Thoracic aorta (tissue), 2 donors: ENCODE results near the gene ZNF740. TPM values are rescaled to one million over a fixed set of nuclear protein-coding genes. Genes with fewer than 3 reads are reported as not detected.

ENCODE experiments used
- ATAC-seq: fragments of 150-250 bp; one replicate; pipeline ENCODE4 v1.8.0; 2017; ENCODE audit warnings: low read depth; ENCODE audit not compliant: insufficient number of reproducible peaks, low FRiP score
- DNase-seq: peaks from one replicate; pipeline ENCODE4 v3.0.0-alpha.2; 2020; ENCODE audit warnings: low spot score
- H3K27ac ChIP-seq, 2 donors: fragments of 200-600 bp; sonication (generic); 1 replicate in 1 of 2; 2 replicates in 1 of 2; pipeline ENCODE4 v1.5.1; 2016; ENCODE audit warnings: mild to moderate bottlenecking in 2 of 2, moderate library complexity in 2 of 2
- H3K27me3 ChIP-seq: fragments of 200-600 bp; sonication (generic); replicated peaks from 2 replicates; pipeline ENCODE4 v1.6.0; 2016; ENCODE audit warnings: mild to moderate bottlenecking; ENCODE audit not compliant: insufficient read depth
- H3K36me3 ChIP-seq: fragments of 200-600 bp; sonication (generic); one replicate; pipeline ENCODE4 v1.5.1; 2016
- H3K4me1 ChIP-seq, 2 donors: fragments of 200-600 bp; sonication (generic); 1 replicate in 1 of 2; 2 replicates in 1 of 2; pipeline versions ENCODE4 v1.5.1 to v1.6.0; 2016; ENCODE audit warnings: low read depth in 2 of 2, mild to moderate bottlenecking in 1 of 2; ENCODE audit not compliant: control insufficient read depth in 1 of 2
- H3K4me3 ChIP-seq: fragments of 200-600 bp; sonication (generic); 2 replicates; pipeline ENCODE4 v1.5.1; 2016; ENCODE audit warnings: mild to moderate bottlenecking
- H3K9me3 ChIP-seq: fragments of 200-600 bp; sonication (generic); 2 replicates; pipeline ENCODE4 v1.5.1; 2016
- total RNA-seq, 2 donors: library from RNA; depleted of rRNA; stranded (reverse); fragments of >200 nt; gene quantifications; one replicate each; pipeline versions ENCODE4 v1.1.0 to v1.2.3, GENCODE V29; 2016
- TF ChIP-seq, protein P1 (sequence below): fragments of 200-600 bp; sonication (generic); IDR thresholded peaks from one replicate; pipeline ENCODE4 v1.5.1; 2019; ENCODE audit warnings: antibody characterized with exemption

Gene ZNF740
- total RNA-seq, 2 donors from 2014 or later = 22.2 to 28.4 TPM

DNA sequence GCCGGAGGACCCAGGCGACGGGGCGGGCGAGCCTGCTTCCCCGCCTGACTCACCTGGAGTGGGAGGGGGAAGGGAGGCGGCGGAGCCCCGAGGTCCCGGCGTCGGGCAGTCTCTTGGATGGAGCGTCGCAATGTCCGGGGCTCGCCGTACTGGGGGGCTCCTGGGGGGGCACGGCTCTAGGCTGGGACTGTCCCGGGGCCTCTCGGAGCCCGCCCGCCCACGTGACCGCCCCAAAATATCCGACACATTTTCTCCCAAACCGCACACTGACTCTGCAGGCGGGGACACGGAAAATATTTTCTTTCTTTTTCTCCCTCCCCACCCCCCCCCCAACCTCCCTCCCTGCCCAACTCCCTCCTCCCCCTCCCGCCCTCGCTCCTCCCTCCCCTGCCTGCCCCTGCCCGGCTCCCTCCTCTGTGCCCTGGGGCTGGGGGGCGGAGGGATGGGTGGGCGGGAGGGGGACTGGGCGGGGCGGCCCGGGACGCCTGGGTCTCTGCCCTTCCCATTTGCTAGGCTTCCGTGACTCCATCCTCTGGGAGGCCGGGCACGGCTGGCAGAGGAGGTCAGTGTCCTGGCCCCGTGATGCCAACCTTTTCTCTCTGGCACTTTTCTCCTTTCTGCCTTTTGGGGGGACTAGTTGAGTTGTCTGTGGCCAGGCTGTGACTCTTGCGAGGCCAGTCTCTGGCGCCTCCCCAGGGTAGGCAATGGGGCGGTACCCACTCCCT is 51.6 kb downstream of the ZNF740 start, which contains the start of gene RARG:
Gene RARG, minus strand, starts transcription at position 289 of the 725 bp plus-strand sequence. CDS start 4,664 bp downstream, outside the sequence.
- Histone ChIP-seq H3K4me1 (peaks cover 28 to 54% of the 10 kb centered on the region in 2 donors), H3K27ac (peak within 1 kb of the TSS; percentile 88 to 92), H3K4me3 (peak within 1 kb of the TSS; percentile 94), H3K9me3 (no peaks in the 10 kb centered on the region), H3K27me3 (no peaks in the 10 kb centered on the region), H3K36me3 (no peaks in the 10 kb centered on the region)
- DNase-seq (peak; percentile 46), ATAC-seq (peak; percentile 57)
- TF ChIP-seq, protein P1, sequence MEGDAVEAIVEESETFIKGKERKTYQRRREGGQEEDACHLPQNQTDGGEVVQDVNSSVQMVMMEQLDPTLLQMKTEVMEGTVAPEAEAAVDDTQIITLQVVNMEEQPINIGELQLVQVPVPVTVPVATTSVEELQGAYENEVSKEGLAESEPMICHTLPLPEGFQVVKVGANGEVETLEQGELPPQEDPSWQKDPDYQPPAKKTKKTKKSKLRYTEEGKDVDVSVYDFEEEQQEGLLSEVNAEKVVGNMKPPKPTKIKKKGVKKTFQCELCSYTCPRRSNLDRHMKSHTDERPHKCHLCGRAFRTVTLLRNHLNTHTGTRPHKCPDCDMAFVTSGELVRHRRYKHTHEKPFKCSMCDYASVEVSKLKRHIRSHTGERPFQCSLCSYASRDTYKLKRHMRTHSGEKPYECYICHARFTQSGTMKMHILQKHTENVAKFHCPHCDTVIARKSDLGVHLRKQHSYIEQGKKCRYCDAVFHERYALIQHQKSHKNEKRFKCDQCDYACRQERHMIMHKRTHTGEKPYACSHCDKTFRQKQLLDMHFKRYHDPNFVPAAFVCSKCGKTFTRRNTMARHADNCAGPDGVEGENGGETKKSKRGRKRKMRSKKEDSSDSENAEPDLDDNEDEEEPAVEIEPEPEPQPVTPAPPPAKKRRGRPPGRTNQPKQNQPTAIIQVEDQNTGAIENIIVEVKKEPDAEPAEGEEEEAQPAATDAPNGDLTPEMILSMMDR = no peak

DNA sequence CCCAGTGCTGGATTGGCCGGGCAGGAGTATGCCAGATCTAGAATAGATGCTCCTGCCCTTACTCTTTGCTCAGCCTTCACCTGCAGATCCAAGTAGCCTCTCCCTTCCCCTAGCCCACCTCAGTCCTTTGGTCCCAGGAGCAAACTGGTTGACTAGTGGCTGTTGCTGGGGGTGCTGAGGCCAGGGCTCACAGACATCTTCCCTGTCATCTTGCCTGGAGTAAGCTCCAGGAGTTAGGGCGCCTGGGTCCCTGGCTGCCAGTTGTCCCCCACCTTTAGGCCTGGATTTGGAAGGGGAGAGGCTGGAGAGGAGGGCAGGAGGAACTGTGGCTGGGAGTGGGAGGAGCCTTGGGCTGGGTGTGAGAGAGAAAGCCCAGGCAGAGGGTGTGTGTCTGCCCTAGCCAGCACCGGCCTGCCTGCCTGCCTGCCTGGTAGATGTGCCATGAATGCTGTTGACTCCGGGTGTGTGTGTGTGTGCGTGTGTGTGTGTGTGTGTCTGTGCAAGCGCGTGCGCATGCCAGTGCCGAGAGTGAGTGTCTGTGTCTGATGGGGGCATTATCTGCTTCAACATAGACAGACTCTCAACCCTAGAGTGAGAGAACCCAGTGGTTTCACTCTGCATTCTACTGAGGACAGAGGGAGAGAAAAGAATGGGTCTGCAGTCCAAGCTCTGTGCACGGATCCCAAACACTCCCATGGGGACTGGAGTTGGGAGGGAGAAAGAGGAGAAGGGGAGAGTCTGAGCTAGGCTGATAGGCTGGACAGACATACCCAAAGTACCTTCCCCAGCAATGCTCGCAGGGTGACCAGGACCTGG is 52.3 kb downstream of the ZNF740 start:
- Histone ChIP-seq H3K27ac (peak overlapping the region; percentile 71 to 91), H3K36me3 (no peaks in the 10 kb centered on the region), H3K27me3 (no peaks in the 10 kb centered on the region), H3K4me1 (peaks cover 28 to 54% of the 10 kb centered on the region in 2 donors), H3K4me3 (peak overlapping the region; percentile 94), H3K9me3 (no peaks in the 10 kb centered on the region)
- peak; percentile 26 for ATAC-seq
- TF ChIP-seq, protein P1 = no peak
- no peak for DNase-seq

DNA sequence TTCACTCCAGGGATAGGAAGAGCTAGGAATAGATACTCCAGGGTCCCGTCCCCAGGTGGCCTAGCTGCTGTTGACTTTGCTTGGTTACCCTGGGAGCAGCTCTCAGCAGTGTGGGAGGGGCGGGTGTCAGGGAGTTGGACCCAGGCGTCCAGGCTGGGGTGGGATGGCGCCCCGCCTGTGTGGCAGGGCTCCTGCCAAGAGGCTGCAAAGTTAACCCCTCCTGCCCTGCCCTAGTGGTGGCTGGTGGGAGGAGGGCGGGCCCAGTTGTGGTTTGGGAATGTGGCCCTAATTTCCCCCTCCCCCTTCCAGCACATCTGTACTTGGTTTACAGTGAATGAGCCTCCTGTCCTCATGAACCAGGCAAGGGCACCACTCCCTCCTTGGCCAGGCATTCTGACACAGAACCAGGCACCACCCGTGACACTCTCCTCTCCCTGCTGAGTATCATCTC is 53.2 kb downstream of the ZNF740 start:
- H3K9me3 ChIP-seq = no peaks in the 10 kb centered on the region
- ATAC-seq = no peak
- no peaks in the 10 kb centered on the region for H3K27me3 ChIP-seq
- H3K27ac ChIP-seq = peak overlapping the region; percentile 71 to 91
- peak overlapping the region; percentile 94 for H3K4me3 ChIP-seq
- TF ChIP-seq, protein P1 = no peak
- no peak for DNase-seq
- peaks cover 28 to 51% of the 10 kb centered on the region in 2 donors for H3K4me1 ChIP-seq
- H3K36me3 ChIP-seq = no peaks in the 10 kb centered on the region

DNA sequence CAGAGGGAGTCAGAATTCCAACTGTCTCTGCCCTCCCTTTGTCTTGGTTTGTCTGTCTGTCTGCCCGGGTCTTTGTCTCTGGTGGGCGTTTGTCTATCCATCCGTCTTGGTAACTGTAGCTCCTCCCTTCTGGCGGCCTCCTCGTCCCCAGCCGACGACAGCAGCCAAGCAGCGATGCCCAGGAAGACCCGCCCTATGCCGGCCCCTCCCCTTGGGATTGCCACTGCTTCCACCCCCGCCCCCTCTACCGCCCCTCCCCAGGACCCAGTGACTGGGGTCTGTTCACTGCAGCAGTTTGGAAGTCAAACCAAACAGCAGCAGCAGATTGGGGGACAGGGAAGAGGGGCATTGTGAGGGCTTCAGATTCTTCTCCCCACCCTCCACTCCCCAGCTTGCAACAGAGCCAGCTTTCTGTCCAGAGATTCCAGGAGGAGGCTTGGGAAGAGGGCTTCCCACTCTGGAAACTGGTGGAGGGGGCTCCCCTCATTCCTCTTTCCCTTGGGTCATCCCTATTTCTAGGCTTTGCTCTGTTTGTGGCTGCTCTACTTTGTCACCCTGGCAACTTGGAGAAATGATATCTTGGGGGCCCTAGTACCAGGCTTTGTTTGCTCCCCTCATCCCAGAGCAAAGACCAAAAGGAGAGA is 53.9 kb downstream of the ZNF740 start:
- no peaks in the 10 kb centered on the region for H3K27me3 ChIP-seq
- peaks cover 26 to 44% of the 10 kb centered on the region in 2 donors for H3K4me1 ChIP-seq
- H3K27ac ChIP-seq = peak overlapping the region; percentile 58 to 91
- no peaks in the 10 kb centered on the region for H3K9me3 ChIP-seq
- DNase-seq = no peak
- no peak overlapping the region for H3K4me3 ChIP-seq
- TF ChIP-seq, protein P1 = no peak
- no peaks in the 10 kb centered on the region for H3K36me3 ChIP-seq
- no peak for ATAC-seq

DNA sequence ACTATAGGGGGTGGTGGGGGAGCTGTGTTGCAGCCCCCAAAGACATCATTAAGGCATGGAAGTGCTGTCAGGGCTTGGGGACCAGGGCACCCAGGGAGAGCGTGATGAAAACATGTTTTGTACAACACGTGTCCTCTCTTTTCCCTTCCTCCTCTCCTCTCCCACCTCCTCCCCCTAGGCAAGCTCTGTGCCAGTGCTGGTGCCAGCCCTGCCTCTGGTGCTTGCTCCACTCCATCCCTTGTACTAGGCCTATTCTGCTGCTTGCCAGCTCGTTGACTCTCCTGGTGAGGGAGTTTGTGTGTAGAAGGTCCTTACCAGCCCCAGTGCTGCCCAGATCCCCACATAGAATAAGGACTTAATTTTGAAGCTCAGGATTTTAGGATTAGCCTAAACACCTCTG is 54.6 kb downstream of the ZNF740 start:
- Histone ChIP-seq H3K9me3 (no peaks in the 10 kb centered on the region), H3K4me3 (no peak overlapping the region), H3K27ac (peak overlapping the region; percentile 0 to 91), H3K27me3 (no peaks in the 10 kb centered on the region), H3K36me3 (no peaks in the 10 kb centered on the region), H3K4me1 (peaks cover 21 to 36% of the 10 kb centered on the region in 2 donors)
- TF ChIP-seq, protein P1 = no peak
- DNase-seq (no peak), ATAC-seq (no peak)
